Activated CD4-positive, CD25-positive, alpha-beta regulatory T cell treated with anti-CD3 and anti-CD28 coated beads, Interleukin-2, amount 50 U/mL, for 24 hours (primary cell): Measurements from ENCODE around the gene HOXD10.

Experiments
- ATAC-seq, 2 donors: fragments of 150-1000 bp; cut with Tn5 transposase; one replicate each; pipeline ENCODE4 v1.10.0; 2021; ENCODE audit warnings: mild to moderate bottlenecking in 1 of 2, moderate library complexity in 1 of 2

The HOXD10 gene

DNA sequence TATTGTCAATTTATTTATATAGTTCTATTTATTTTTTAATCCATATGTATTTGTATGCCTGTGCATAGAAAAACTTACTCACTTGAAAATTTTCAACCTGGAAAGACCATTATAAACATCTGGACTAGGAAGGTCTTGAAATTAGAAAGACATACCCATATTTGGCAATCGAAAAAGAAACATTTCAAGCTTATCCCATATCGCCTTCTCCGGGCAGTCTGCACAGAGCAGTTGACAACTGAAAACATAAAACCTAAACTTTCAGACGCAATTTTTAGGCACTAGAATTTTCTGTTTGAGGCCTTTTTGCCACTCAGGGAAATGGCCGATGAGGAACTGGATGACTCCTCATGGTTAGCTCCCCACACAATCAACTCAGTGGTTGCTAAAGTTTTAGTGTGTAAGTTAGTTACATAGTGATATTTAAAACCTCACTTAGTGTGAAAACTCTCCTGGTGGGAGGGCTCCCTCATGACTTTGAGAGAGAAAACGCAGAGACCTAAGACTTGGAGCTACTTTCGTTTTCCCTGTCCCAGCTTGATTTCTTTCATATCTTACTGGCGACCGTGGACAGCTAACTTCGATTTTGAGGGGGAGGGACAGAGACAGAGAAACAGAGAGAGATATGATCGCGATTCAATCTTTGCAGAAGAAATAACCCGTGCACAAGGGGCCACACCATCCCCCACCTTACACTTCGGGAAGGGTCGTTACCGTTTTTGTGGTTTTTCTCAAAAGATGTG, 20.2 kb upstream of the HOXD10 start:
- ATAC-seq, result no peak

DNA sequence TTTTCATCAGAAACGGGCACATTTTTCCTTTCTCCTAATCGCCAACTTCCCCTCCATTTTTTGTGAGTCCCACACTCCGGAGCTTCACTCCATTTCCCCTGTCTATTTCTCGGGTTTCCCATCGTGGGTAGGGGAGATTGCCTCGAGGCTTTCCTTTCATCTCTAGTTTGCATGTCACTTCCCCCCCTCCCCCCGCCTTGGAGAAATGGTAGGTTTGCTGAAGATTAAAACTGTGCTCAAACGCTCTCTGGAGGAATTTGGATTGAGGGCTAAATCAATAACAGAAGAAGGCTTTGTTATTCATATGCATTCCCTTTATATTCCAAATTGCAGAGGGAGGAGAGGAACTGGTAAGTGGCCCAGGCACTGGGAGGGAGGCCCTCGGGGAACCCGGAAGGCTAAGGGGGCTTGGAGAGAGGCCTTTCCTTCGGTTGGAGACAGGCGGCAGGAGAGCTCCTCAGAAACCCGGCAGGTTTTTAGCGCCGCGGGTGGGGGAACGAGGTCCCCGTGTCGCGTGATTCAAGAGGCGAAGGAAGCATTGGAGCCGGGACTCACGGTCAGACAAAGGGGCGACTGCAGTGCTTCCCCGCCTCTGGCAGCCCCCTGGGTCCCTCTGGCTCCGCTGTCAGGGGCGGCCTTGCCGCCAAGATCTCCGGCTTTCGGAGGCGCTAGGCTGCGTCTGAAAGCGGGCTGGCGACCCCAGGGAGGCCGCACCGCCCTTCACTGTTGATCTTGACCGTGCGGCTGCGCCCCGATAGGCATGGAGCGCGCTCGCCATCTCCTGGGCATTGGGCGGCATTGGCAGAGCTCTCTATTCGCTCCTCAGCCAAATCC, 19.4 kb upstream of the HOXD10 start:
- peak; percentile 68 to 77 for ATAC-seq

DNA sequence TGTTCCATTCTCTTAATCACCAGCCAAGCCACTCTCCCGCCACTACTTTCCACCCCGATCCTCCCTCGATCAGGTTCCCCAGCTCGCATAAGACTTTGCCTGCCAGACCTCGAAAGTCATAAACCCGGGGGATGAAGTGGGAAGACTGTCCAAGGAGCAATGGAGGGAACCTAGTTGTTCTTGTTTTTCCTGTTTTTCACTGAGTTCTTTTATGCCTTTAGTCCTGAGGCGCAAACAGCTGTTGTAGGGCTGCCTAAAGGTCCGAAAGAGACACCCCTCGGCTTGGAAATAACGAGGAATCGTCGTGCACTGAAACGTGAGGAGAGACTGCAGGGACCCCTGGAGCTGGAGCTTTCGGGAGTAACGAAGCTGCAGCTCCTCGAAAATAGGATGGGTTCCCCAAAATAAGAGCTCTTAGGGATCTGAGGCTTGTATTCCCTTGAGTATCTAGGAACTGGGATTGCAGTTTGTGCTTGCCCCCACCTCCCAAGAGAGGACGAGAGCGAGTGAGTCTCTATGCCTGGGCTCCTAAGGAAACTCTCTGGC, 18.7 kb upstream of the HOXD10 start:
- ATAC-seq, result no peak

DNA sequence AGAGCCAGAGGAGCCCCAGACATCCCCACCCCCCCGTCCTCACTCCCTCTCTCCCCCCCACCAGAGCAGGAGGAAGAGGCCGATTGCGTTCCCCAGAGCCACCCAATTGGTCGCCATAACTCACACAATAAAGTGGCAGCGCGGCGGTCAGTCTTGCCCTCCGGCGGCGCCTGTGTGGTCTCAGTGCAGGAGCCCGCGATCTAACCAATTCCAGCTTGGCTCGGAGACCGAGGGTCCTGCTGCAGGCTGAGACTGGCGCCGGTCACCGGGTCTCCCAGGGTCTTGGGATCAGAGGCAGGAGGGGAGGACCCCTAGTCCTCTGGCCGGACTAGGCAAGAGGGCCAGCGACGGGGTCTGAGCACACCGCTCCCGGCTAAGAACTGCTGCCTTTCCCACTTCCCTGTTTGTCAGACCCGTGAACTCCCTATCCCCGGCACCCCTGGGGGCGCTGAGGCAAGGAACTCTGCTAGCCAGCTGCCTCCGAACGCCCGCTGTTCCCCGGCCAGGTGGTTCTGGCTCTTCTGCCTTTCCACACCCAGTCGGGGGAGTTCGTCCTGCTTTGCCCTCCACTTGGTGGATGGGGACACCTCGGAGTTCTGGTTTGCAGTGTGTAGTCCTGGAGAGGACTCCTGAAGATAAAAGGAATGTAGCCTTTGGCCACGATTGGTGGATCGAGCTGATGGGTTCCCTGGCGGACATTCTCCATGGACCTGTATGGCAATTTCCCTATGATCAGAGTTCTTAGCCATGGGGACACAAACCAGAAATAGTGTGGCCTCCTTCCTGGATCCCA, 18.0 kb upstream of the HOXD10 start:
- no peak for ATAC-seq

DNA sequence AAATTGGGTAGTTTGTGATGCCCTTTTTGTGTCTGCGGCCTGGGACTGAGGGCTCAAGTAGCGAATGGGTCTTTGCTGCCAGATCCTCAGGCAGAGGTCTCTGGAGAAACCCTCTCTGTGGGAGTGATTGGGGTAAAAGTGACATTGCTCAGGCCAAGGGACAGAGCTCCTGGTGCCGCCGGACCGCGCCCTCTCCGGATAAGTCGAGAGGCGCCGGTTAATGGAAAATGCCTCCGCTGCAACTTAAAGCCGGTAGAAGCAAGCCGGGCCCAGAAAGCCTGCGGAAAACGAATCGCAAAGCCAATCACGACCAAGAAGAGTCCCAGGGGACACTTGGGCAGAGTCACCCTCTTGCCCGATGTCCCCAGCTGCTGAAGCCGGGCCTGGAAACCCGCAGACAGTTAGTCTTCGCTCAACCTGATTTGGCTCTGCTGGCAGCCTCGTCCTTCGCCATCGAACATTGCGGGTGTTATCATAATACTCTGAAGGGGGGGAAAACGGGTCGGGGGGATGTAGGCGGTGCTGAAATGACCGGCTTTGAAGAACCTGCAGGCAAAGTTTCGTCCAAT, 17.3 kb upstream of the HOXD10 start:
- no peak for ATAC-seq

DNA sequence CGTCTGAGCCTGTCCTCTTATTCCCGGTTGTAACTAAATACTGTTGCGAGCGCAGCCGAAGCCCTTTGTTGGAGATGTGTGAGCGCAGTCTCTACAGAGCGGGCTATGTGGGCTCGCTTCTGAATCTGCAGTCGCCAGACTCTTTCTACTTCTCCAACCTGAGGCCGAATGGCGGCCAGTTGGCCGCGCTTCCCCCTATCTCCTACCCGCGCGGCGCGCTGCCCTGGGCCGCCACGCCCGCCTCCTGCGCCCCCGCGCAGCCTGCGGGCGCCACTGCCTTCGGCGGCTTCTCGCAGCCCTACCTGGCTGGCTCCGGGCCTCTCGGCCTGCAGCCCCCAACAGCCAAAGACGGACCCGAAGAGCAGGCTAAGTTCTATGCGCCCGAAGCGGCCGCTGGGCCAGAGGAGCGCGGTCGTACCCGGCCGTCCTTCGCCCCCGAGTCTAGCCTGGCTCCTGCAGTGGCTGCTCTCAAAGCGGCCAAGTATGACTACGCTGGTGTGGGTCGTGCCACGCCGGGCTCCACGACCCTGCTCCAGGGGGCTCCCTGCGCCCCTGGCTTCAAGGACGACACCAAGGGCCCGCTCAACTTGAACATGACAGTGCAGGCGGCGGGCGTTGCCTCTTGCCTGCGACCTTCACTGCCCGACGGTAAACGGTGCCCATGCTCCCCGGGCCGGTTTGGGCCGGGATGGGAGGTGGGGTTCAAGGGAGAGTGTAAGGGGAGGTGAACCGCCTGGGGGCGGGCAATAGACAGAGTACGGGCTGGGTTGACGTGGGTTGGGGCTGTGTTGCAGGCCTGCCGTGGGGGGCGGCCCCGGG, 16.6 kb upstream of the HOXD10 start, which contains the start of gene HOXD12:
TSS of gene HOXD12 (plus strand) at position 68 of the 819 bp plus-strand sequence. CDS start at position 75, 7 bp downstream.
- no peak for ATAC-seq

DNA sequence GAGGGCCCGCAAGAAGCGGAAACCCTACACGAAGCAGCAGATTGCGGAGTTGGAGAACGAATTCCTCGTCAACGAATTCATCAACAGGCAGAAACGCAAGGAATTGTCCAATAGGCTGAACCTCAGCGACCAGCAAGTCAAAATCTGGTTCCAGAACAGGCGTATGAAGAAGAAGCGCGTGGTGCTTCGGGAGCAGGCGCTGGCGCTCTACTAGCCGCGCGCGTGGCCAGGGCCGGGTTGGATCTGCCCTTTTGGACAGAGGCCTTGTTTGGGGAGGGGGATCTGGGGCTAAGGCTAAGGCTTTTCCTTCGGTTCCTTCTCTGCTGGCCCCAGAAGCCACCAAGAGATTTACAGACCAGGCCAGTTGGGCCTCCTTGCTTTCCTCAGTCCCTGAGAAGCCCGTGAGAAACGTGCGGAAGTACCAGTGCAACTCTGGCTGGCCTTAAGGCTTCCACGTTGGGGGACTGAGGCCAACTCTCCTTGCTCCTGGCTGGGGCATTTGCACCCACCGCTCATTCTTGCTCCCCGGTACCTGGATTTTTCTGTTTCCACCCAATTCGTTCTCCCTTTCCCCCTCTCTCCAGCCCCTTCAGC, 15.9 kb upstream of the HOXD10 start:
- ATAC-seq, result no peak

DNA sequence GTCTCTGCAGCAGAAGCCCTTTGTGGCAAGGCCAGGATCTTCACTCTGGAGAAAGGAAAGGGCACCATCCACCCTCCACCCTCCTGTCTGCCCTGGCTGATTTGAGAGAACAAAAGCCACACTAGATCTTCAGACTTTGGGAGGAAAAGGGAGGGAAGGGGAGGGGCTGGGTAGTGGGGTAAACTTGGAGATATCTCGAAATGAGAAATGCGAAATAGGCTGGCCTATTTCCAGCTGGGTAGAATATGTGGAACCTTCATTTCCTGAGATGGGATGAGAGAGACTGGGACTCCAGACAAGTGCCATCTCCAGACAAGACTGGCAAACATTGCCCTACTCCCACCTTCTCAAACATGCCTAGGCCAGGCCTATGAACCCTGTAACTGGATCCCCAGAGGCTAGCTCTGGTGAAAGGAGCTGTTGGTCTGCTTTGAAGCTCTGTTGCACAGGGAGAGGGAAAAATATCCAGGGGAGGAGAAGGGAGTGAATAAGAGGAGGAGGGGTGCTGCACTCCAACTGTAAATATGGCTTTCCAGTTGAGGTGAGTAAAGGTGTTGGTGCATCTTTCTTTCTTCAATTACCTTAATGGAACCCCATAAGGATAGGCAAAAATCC, 15.3 kb upstream of the HOXD10 start:
- ATAC-seq, result no peak

DNA sequence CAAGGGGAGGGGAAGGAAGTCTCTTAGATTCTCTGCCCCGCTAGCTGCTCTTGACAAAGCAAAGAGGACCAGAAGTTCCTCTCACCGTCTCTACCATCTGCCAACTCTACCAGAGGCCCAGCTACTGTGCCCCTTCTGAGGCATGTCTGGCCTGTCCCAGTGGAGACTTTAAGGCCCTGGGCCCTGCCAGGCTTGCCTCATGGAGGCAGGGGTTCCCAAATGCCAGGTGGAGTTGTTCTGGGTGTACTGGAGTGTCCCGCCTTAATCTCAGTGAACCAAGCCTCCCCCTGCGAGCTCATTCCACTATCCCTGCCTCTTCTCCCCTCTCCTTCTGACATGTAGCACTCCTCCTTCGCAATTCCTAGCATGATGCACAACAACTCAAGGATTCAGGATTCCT, 14.7 kb upstream of the HOXD10 start:
- no peak for ATAC-seq

DNA sequence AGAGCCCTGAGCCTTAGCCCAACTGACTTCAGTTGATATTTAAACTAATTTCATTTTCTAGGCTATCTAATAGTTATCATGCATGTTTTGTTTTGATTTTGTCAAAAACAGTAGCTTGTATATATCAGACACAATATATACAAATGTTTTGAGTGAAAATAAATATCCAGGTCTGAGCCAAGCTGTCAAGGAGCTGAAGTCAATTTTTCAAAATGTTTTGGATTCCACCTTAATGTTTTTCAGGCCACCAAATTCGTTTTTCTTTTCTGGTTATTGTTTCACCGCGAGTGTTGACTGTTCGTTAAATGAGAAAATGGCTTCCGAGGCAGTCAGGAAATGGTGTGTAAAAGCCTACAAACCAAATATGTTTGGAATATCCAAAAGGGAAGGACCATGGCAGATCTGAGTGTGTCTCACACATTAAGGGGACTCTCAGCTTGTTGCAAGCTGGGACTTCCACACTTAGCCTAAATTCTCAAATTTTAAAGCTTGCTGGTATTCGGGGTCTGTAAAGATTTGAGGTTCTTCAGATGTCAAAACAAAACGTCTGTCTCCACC, 14.2 kb upstream of the HOXD10 start:
- ATAC-seq, result no peak

DNA sequence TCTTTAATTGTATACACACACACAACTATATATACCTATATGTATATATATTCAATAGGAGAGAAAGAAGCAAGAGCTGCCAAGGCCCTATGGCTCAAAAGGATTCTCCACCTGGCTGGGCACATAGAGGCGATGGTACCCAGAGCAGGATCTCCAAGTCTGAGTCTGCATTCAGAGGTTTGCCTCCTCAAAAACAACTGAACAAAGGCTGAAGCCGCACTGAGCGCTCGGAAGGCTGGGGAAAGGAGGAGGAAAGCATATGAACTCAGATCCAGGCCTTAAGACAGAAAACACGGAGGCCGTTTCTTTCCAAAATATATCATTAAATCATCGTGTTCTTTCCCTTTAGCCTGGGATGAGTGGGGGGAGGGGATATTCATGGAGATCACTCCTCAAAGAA, 13.4 kb upstream of the HOXD10 start:
- ATAC-seq, result no peak

DNA sequence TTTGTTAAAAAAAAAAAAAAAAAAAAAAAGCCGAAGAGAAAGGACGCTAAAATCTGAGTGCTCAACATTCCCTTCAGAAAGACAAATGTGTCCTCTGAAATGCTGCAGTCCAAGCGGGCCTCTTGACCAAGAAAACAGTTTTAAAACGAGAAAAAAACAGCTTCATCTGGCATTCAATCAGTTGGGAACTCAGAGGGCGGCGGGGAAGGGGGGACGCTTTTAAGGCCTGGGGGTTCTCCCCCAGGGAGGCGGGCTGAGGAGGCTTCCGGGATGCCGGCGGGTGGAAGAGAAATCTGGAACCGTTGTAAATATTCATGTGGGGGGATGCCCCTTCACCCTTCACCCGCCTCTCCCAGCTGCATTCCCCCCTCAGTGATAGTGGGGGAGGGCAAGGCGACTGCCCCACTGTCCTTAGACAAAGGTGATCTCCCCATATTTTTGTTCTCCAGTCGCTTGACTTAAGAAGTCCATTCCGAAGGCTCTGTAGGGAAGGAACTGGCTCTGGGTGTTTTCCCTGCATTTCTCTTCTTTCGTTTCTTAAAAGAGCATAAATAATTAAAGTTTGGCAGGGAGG, 12.7 kb upstream of the HOXD10 start:
- ATAC-seq, result no peak

DNA sequence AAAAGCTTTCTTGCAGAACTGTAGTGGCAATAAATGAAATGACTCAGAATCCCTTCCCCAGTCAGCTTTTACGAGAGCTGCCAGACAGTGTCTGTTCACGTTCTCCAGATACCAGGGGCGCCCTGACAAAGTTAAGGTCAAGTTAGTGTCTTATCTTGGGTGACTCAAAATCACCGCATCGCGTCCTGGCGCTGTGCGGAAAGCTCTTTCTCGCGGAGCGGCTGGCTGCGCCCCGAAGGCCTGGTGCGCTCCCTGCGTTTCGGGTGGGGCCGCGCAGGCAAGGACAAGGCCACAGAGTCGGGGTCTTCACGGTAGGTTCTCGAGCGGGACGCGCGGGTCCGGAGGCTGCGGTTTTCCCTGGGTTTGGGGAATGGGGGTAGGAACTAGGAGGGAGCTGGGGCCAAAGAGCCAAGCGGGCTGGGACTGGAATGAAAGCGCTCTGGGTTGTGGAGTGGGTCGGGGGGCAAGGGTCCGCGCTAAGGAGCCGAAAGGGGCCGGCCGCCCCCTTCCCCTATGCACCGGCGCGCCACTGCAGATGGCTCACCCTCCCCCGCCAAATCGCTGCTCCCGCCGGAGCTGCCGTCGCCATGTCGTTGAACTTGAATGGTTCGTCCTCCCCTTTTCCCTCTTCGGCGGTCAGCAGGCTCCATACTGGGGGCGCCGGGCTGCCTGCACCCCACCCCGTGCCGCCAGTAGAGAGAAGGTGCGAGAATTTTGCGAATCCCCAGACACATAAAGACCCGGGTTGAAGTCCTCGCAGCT, 12.1 kb upstream of the HOXD10 start:
- ATAC-seq, result no peak

DNA sequence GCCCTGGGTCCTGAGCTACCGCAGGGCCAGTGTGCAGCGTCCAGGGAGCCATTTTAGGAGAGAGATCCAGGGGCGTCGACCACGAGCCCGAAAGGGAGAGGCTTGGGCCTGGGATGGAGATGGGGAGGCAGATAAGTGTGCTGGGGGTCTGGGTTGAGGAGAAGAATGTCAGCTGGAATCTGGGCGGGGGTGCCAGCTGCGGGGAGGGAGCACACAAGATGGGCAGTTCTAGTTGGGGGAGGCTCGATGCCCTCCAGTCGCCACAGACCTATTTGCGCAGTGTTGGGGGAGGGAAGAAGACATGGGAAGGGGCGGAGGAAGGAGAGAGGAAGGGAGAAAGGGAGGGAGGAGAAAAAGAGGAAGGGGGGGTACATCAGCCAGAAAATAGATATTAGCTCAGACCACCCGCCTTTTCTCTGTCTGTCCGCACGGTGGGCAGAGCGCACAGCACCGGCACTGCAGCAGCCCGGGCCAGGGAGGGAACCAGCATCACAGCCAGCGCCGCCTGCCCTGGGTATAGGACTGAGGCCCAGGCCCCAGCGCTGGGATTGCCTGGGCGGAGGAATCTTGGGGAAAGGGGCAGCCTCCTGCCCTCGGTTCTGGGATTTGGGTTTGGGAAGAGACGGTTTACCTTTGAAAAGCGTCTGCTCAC, 11.4 kb upstream of the HOXD10 start:
- no peak for ATAC-seq

DNA sequence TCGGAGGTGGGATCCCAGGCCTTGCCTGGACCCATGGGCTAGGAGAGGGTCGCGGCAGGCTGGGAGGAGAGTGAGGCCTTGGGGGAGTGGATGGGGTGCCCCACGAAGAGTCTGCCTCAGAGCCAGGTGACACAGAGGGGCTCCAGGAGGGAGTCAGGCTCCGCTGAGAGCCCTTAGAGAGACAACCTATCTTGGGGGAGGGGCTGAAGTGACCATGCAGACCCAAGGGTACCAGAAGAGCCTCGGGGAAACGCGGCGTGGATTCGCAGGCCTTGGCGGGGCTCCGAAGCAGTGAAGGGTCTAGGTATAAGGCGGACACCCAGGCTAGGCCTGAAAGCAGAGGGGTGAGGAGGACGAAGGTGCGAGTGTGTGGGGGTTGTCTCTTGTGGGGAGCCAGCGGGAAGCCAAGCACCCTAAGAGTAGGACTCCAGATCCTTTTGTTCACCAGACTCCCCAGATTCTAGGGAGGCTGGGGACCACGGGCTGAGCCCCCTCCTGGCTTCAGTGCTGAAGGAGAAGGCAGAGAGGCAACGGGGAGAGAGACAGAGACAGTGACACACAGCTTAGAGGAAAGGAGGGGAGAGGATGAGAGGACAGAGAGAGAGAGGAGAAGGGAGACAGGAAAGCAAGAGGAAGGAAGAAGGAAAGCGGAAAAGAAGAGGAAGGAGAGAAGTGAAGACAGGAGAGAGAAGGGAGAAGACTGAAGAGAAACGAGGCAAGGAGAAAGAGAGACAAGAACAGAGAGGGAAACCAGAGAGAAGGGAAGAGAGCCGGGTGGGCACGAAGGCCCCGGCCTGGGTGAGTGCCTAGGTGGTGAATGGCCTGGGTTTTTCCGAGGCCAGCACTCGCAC, 10.6 kb upstream of the HOXD10 start:
- ATAC-seq, result no peak

DNA sequence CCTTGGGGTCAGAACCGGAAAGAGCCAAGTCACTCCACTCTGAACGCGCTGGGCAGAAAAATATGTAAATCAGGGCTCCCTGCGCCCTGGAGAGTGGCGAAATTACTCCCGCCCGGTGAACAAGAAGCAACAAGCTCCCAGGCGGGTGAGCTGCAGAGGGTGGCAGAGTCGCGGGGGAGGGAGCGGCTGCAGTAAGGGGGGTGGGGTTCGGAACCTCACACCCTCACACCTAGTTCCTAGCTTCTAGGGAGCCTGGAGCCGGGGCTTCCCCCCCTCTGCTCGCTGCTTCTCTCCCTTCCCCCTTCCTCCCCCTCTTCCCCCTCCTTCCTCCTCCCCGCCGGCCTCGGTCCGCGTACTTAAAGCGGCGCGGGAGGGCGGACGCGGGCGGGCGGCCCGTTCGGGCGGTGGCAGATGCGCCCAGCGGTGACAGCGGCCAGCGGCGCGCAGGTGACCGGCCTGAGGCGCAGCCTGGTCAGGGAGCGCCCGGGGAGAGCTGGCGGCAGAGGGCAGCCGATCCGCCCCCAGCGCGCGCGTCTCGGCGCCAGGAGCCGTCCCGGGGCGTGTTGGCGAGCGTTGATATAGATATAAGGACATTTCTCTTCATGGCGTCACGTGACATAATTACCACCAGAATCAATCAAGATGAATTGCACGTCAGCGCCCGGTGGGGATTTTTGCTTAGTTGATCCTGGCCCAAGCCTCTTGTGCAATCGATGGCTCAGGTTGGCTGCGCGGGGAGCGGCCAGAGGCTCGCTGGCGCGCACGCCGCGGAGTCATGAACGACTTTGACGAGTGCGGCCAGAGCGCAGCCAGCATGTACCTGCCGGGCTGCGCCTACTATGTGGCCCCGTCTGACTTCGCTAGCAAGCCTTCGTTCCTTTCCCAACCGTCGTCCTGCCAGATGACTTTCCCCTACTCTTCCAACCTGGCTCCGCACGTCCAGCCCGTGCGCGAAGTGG, 9.7 kb upstream of the HOXD10 start, which contains the start of gene HOXD11:
TSS of gene HOXD11 (plus strand) at position 700 of the 959 bp plus-strand sequence. CDS start at position 776, 76 bp downstream.
- no peak for ATAC-seq
